Measurements from ENCODE around the gene KDM6A.

GRCh38 chrX:45134775-45135174 lies 261.8 kb downstream of the KDM6A start:
- TF ChIP-seq CBX2 (IDR thresholded peaks at IDR 0.05; ENCODE audit: low read depth, low read length) (no peak), CBX2 (CRISPR knock-in tag; IDR thresholded peaks at IDR 0.05; ENCODE audit: low read depth) (no peak), PRDM15 (CRISPR knock-in tag; IDR thresholded peaks at IDR 0.05) (no peak), SIN3A (IDR thresholded peaks at IDR 0.05; ENCODE audit: borderline replicate concordance, low read depth, low read length) (no peak), ZNF589 (CRISPR knock-in tag; conservative IDR thresholded peaks at IDR 0.05) (no peak), USF2 (IDR thresholded peaks at IDR 0.05; ENCODE audit: low read depth, low read length) (no peak), USF2 (CRISPR knock-in tag; IDR thresholded peaks at IDR 0.05; ENCODE audit: borderline replicate concordance) (no peak), NR0B2 (CRISPR knock-in tag; IDR thresholded peaks at IDR 0.05) (no peak), BRF2 (CRISPR knock-in tag; IDR thresholded peaks at IDR 0.05) (no peak), CTCF (CRISPR knock-in tag; IDR thresholded peaks at IDR 0.05) (no peak), DMTF1 (CRISPR knock-in tag; IDR thresholded peaks at IDR 0.05) (no peak), POLR2A (IDR thresholded peaks at IDR 0.05; ENCODE audit: insufficient read depth in 1 of 2, low read depth in 2 of 2, low read length in 2 of 2) (no peak), FOXM1 (CRISPR knock-in tag; IDR thresholded peaks at IDR 0.05) (no peak)
